K562 (cell line): Measurements from ENCODE around the gene CTCF. TPM values are rescaled to one million over a fixed set of nuclear protein-coding genes. Genes with fewer than 3 reads are reported as not detected.

Experiments
- DPF2 ChIP-seq: fragments of 450-650 bp; IDR thresholded peaks from 2 replicates; pipeline ENCODE4 v1.6.1; 2016
- FOXJ2 ChIP-seq: fragments of 200-800 bp; sonication (Bioruptor generic); IDR thresholded peaks from 2 replicates; pipeline ENCODE4 v1.6.1; 2016; ENCODE audit warnings: missing genetic modification characterization, missing compliant biosample characterization
- HDAC6 ChIP-seq: IDR thresholded peaks from 2 replicates; pipeline ENCODE4 v1.6.1; 2012; ENCODE audit warnings: low read depth, mild to moderate bottlenecking, control low read depth, inconsistent platforms, low read length, moderate library complexity
- MEF2D ChIP-seq: conservative IDR thresholded peaks from 2 replicates; pipeline ENCODE4 v1.6.1; 2016; ENCODE audit warnings: low read depth, missing genetic modification characterization, missing compliant biosample characterization
- OTX1 ChIP-seq: fragments of 450-650 bp; formaldehyde crosslinking; IDR thresholded peaks from 2 replicates; pipeline ENCODE4 v1.4.0; 2022; ENCODE audit warnings: mild to moderate bottlenecking
- POU5F1 ChIP-seq: fragments of 150-350 bp; IDR thresholded peaks from 2 replicates; pipeline ENCODE4 v1.6.1; 2014; ENCODE audit warnings: borderline replicate concordance, low read length, low read depth, mild to moderate bottlenecking; ENCODE audit not compliant: partially characterized antibody
- SPI1 ChIP-seq: IDR thresholded peaks from 2 replicates; pipeline ENCODE4 v1.6.1; 2011; ENCODE audit warnings: low read depth, low read length, control low read depth, borderline replicate concordance
- TSC22D4 ChIP-seq: fragments of 450-650 bp; IDR thresholded peaks from 2 replicates; pipeline ENCODE4 v1.6.1; 2016; ENCODE audit warnings: missing genetic modification characterization, missing biosample characterization, control low read depth
- TSHZ1 ChIP-seq: fragments of 250-450 bp; sonication (Bioruptor Pico); IDR thresholded peaks from 2 replicates; pipeline ENCODE4 v1.4.0; 2020; ENCODE audit warnings: mild to moderate bottlenecking, moderate library complexity
- ZBTB17 ChIP-seq: fragments of 450-650 bp; formaldehyde crosslinking; IDR thresholded peaks from 2 replicates; pipeline ENCODE4 v1.4.0; 2020; ENCODE audit warnings: mild to moderate bottlenecking
- ZBTB5 ChIP-seq: fragments of 450-650 bp; IDR thresholded peaks from 2 replicates; pipeline ENCODE4 v1.6.1; 2017; ENCODE audit warnings: antibody characterized with exemption
- ZNF24 ChIP-seq: fragments of 450-650 bp; IDR thresholded peaks from 2 replicates; pipeline ENCODE4 v1.6.1; 2016
- ZNF589 ChIP-seq: fragments of 200-800 bp; sonication (Bioruptor generic); IDR thresholded peaks from 2 replicates; pipeline ENCODE4 v1.6.1; 2016; ENCODE audit warnings: low read depth, missing genetic modification characterization, missing compliant biosample characterization
- polyA plus RNA-seq, 8 experiments: library from polyadenylated mRNA; depleted of rRNA in 4 of 8; stranded (reverse) in 5 of 8; unstranded in 3 of 8; fragments of >200 nt; fragmentation: Nextera tagmentation in 2 of 8; fragmentation: Illumina TruSeq in 1 of 8; extraction: Ambion mirVana in 2 of 8; extraction: Trizol in 1 of 8; gene quantifications; 2 replicates each; pipeline versions ENCODE4 v1.2.1 to v1.2.3, GENCODE V29; 2011 to 2014; ENCODE audit warnings: inconsistent platforms in 1 of 8, missing spikeins in 1 of 8
- total RNA-seq, 7 experiments: library from RNA; depleted of rRNA in 6 of 7; stranded (reverse); fragments of >200 nt in 6 of 7; fragmentation: Illumina TruSeq in 2 of 7; extraction: Trizol in 2 of 7; gene quantifications; 2 replicates each; pipeline versions ENCODE4 v1.2.1 to v1.2.3, GENCODE V29; 2011 to 2021; ENCODE audit warnings: low replicate concordance in 1 of 7
- TF ChIP-seq, protein P1 (sequence below): fragments of 450-650 bp; formaldehyde crosslinking; IDR thresholded peaks from 2 replicates; pipeline ENCODE4 v1.4.0; 2020; ENCODE audit warnings: mild to moderate bottlenecking, moderate library complexity
- TF ChIP-seq, protein P2 (sequence below): fragments of 250-450 bp; sonication (Bioruptor Pico); IDR thresholded peaks from 2 replicates; pipeline ENCODE4 v1.5.0; 2021; ENCODE audit warnings: mild to moderate bottlenecking, borderline replicate concordance
- TF ChIP-seq, protein P3 (sequence below): IDR thresholded peaks from 2 replicates; pipeline ENCODE4 v1.6.1; 2011; ENCODE audit warnings: borderline replicate concordance, low read depth, mild to moderate bottlenecking, moderate library complexity, low read length; ENCODE audit not compliant: insufficient read depth, poor library complexity, severe bottlenecking

Gene CTCF
- total and polyA plus RNA-seq, 9 of the 15 experiments (the other 6 are each of a cell fraction or from before 2014, with no cell fraction given): 7.8 to 49.2 (median 33.9) TPM

GRCh38 chr16:67563708-67564468 lies 1.6 kb downstream of the CTCF start (continued):
- no peak for TF ChIP-seq ZNF24
- TF ChIP-seq SPI1: no peak
- no peak for TF ChIP-seq ZBTB17 (CRISPR knock-in tag)
- TF ChIP-seq ZNF589 (CRISPR knock-in tag): no peak
- TF ChIP-seq POU5F1: no peak
- TF ChIP-seq, protein P1, sequence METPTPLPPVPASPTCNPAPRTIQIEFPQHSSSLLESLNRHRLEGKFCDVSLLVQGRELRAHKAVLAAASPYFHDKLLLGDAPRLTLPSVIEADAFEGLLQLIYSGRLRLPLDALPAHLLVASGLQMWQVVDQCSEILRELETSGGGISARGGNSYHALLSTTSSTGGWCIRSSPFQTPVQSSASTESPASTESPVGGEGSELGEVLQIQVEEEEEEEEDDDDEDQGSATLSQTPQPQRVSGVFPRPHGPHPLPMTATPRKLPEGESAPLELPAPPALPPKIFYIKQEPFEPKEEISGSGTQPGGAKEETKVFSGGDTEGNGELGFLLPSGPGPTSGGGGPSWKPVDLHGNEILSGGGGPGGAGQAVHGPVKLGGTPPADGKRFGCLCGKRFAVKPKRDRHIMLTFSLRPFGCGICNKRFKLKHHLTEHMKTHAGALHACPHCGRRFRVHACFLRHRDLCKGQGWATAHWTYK (CRISPR knock-in tag): no peak
- no peak for TF ChIP-seq ZBTB5
- TF ChIP-seq TSHZ1 (CRISPR knock-in tag): no peak
- no peak for TF ChIP-seq OTX1
- TF ChIP-seq, protein P2, sequence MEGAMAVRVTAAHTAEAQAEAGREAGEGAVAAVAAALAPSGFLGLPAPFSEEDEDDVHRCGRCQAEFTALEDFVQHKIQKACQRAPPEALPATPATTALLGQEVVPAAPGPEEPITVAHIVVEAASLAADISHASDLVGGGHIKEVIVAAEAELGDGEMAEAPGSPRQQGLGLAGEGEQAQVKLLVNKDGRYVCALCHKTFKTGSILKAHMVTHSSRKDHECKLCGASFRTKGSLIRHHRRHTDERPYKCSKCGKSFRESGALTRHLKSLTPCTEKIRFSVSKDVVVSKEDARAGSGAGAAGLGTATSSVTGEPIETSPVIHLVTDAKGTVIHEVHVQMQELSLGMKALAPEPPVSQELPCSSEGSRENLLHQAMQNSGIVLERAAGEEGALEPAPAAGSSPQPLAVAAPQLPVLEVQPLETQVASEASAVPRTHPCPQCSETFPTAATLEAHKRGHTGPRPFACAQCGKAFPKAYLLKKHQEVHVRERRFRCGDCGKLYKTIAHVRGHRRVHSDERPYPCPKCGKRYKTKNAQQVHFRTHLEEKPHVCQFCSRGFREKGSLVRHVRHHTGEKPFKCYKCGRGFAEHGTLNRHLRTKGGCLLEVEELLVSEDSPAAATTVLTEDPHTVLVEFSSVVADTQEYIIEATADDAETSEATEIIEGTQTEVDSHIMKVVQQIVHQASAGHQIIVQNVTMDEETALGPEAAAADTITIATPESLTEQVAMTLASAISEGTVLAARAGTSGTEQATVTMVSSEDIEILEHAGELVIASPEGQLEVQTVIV: no peak
- TF ChIP-seq, protein P3, sequence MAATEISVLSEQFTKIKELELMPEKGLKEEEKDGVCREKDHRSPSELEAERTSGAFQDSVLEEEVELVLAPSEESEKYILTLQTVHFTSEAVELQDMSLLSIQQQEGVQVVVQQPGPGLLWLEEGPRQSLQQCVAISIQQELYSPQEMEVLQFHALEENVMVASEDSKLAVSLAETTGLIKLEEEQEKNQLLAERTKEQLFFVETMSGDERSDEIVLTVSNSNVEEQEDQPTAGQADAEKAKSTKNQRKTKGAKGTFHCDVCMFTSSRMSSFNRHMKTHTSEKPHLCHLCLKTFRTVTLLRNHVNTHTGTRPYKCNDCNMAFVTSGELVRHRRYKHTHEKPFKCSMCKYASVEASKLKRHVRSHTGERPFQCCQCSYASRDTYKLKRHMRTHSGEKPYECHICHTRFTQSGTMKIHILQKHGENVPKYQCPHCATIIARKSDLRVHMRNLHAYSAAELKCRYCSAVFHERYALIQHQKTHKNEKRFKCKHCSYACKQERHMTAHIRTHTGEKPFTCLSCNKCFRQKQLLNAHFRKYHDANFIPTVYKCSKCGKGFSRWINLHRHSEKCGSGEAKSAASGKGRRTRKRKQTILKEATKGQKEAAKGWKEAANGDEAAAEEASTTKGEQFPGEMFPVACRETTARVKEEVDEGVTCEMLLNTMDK: no peak
- TF ChIP-seq FOXJ2 (tag): peak; percentile 56; the same call in 1 of the 2 replicates
- no peak for TF ChIP-seq MEF2D (tag)
- TF ChIP-seq HDAC6: no peak
- no peak for TF ChIP-seq TSC22D4 (tag)
- TF ChIP-seq DPF2: no peak
